Left ventricle myocardium inferior (tissue), 1 donor: ENCODE measurements around the gene MOB3A. TPM values are rescaled to one million over a fixed set of nuclear protein-coding genes. Genes with fewer than 3 reads are reported as not detected.
A peak's percentile ranks its signal among the peaks of the same experiment; 100 is the strongest.

Experiments used
- DNase-seq: peaks from one replicate; pipeline ENCODE4 v3.0.0-alpha.2; 2020
- H3K27ac ChIP-seq: fragments of 200-600 bp; replicated peaks from 2 replicates; pipeline ENCODE4 v1.8.0; 2021
- H3K27me3 ChIP-seq: fragments of 200-600 bp; 2 replicates; pipeline ENCODE4 v1.8.0; 2021; ENCODE audit warnings: low read depth
- H3K36me3 ChIP-seq: fragments of 200-600 bp; 2 replicates; pipeline ENCODE4 v1.8.0; 2021
- H3K4me1 ChIP-seq: fragments of 200-600 bp; 2 replicates; pipeline ENCODE4 v1.8.0; 2021
- H3K4me3 ChIP-seq: fragments of 200-600 bp; 2 replicates; pipeline ENCODE4 v1.8.0; 2021; ENCODE audit warnings: mild to moderate bottlenecking, moderate library complexity
- H3K9me3 ChIP-seq: fragments of 200-600 bp; replicated peaks from 2 replicates; pipeline ENCODE4 v1.8.0; 2021
- CTCF ChIP-seq: fragments of 200-600 bp; IDR thresholded peaks from 2 replicates; pipeline ENCODE4 v1.8.0; 2021; ENCODE audit warnings: antibody characterized with exemption, mild to moderate bottlenecking, borderline replicate concordance
- intact Hi-C: fragments of 100-400 bp; cut with micrococcal nuclease; formaldehyde crosslinking; loops from one replicate; pipeline ENCODE4 v1.11.0; 2022
- total RNA-seq: library from RNA; stranded (reverse); fragmentation: NEBNext Ultra II Directional; extraction: Animal tissue kit (Norgen Biotek cat#: 25700); gene quantifications from one replicate; pipeline ENCODE4 v1.2.1, GENCODE V29; 2021
- donor health status: DM: no; HTN: yes; CAD: no; lungs with severe emphysema.

Gene MOB3A
- total RNA-seq, 1 donor from 2014 or later, result 16.1 TPM

- no peak for TF ChIP-seq CTCF
- intact Hi-C loops, result no loop called here
- peaks cover 46% of the 10 kb centered on the region for H3K36me3 ChIP-seq
- H3K27ac ChIP-seq, result peak overlapping the region; percentile 100
- no peaks in the 10 kb centered on the region for H3K27me3 ChIP-seq
- H3K9me3 ChIP-seq, result no peaks in the 10 kb centered on the region
- no peak for DNase-seq
- H3K4me1 ChIP-seq, result peaks cover 89% of the 10 kb centered on the region
- H3K4me3 ChIP-seq, result peak overlapping the region; percentile 96
Observed at GRCh38 chr19:2048104-2048958, 47.8 kb downstream of the MOB3A start.

- H3K36me3 ChIP-seq, result peaks cover 53% of the 10 kb centered on the region
- no peaks in the 10 kb centered on the region for H3K27me3 ChIP-seq
- H3K4me1 ChIP-seq, result peaks cover 96% of the 10 kb centered on the region
- no peak for TF ChIP-seq CTCF
- H3K27ac ChIP-seq, result peak overlapping the region; percentile 100
- intact Hi-C loops, result no loop called here
- peak overlapping the region; percentile 96 for H3K4me3 ChIP-seq
- DNase-seq, result no peak
- H3K9me3 ChIP-seq, result no peaks in the 10 kb centered on the region
Observed at GRCh38 chr19:2047449-2048103, 48.5 kb downstream of the MOB3A start.

GRCh38 chr19:2047076-2047448 lies 49.1 kb downstream of the MOB3A start:
- DNase-seq, result no peak
- intact Hi-C loops, result no loop called here
- no peak for TF ChIP-seq CTCF
- Histone ChIP-seq H3K4me1 (peaks cover 96% of the 10 kb centered on the region), H3K9me3 (no peaks in the 10 kb centered on the region), H3K27me3 (no peaks in the 10 kb centered on the region), H3K36me3 (peaks cover 57% of the 10 kb centered on the region), H3K27ac (peak overlapping the region; percentile 100), H3K4me3 (peak overlapping the region; percentile 96)

GRCh38 chr19:2046046-2046907 lies 49.8 kb downstream of the MOB3A start:
- peaks cover 63% of the 10 kb centered on the region for H3K36me3 ChIP-seq
- H3K9me3 ChIP-seq, result no peaks in the 10 kb centered on the region
- DNase-seq, result no peak
- H3K27ac ChIP-seq, result peak overlapping the region; percentile 100
- peaks cover 96% of the 10 kb centered on the region for H3K4me1 ChIP-seq
- intact Hi-C loops, result no loop called here
- no peaks in the 10 kb centered on the region for H3K27me3 ChIP-seq
- peak overlapping the region; percentile 32 for H3K4me3 ChIP-seq
- no peak for TF ChIP-seq CTCF

- H3K4me3 ChIP-seq, result peak overlapping the region; percentile 32
- intact Hi-C loops, result no loop called here
- H3K36me3 ChIP-seq, result peaks cover 70% of the 10 kb centered on the region
- no peak for DNase-seq
- TF ChIP-seq CTCF, result no peak
- peak overlapping the region; percentile 100 for H3K27ac ChIP-seq
- H3K27me3 ChIP-seq, result no peaks in the 10 kb centered on the region
- peaks cover 100% of the 10 kb centered on the region for H3K4me1 ChIP-seq
- H3K9me3 ChIP-seq, result no peaks in the 10 kb centered on the region
Observed at GRCh38 chr19:2045501-2046045, 50.6 kb downstream of the MOB3A start.
